GM13977 (cell line): ENCODE results near the gene RAPGEF3.

Experiments used
- DNase-seq: peaks from one replicate; pipeline ENCODE4 v3.0.0; 2012; ENCODE audit warnings: low spot score
- in situ Hi-C: fragments of 300-500 bp; cut with MboI; formaldehyde crosslinking; loops from one replicate; pipeline ENCODE4 v1.12.0; 2022; ENCODE audit warnings: low sequenced_read_pairs, low pct_unique_long_range_greater_than_20kb, mixed read lengths, inconsistent platforms; ENCODE audit not compliant: unreplicated experiment
- TF ChIP-seq, protein P1 (sequence below): IDR thresholded peaks from 2 replicates; pipeline ENCODE4 v1.5.1; 2012; ENCODE audit warnings: mild to moderate bottlenecking, control low read depth; ENCODE audit not compliant: insufficient read depth; ENCODE audit errors: extremely low read depth, missing control alignments

The RAPGEF3 gene

GRCh38 chr12:47785887-47786661 is 27.4 kb upstream of the RAPGEF3 start:
- TF ChIP-seq, protein P1, sequence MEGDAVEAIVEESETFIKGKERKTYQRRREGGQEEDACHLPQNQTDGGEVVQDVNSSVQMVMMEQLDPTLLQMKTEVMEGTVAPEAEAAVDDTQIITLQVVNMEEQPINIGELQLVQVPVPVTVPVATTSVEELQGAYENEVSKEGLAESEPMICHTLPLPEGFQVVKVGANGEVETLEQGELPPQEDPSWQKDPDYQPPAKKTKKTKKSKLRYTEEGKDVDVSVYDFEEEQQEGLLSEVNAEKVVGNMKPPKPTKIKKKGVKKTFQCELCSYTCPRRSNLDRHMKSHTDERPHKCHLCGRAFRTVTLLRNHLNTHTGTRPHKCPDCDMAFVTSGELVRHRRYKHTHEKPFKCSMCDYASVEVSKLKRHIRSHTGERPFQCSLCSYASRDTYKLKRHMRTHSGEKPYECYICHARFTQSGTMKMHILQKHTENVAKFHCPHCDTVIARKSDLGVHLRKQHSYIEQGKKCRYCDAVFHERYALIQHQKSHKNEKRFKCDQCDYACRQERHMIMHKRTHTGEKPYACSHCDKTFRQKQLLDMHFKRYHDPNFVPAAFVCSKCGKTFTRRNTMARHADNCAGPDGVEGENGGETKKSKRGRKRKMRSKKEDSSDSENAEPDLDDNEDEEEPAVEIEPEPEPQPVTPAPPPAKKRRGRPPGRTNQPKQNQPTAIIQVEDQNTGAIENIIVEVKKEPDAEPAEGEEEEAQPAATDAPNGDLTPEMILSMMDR: no peak
- no peak for DNase-seq
- in situ Hi-C loops: no loop called here

DNA sequence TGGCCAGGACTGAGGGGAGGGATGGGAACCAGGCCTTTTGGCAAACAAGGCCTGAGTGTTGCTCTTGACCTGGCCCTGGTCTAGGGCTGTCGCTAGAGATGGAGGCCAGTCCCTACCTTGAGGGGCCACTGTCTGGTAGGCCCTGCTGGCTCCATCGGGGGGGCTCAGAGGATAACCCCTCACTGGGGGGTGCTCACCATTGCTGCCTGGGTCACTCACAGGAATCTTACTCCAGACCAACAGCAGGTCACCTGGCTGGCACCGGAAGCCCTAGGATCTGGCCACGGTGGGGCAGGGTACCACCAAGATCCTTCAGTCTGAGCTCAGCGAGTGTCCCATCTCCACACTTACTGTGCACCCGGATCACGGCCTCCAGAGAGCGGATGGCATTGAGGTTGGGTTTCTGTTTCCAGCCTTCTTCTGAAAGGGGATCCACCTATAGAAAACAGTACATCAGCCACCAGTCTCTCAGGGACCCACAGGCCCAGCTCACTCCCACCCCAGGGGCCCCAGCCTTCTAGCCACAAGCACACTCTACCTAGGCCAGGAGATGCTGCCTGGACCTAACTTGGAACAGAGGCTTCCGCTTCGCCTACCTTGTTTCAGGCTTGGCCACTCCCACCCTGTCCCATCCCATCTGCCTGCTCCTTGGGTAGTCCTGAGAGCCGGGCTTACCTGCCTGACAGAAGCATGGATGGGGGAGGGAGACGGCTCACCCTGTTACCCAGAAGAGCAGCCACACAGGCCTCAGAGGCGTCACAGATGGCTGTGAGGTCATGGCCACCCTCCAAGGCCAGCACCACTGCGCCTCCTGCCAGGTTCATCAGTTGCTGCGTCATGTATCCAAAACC is 26.6 kb upstream of the RAPGEF3 start:
- no peak for DNase-seq
- TF ChIP-seq, protein P1: no peak
- in situ Hi-C loops: no loop called here

DNA sequence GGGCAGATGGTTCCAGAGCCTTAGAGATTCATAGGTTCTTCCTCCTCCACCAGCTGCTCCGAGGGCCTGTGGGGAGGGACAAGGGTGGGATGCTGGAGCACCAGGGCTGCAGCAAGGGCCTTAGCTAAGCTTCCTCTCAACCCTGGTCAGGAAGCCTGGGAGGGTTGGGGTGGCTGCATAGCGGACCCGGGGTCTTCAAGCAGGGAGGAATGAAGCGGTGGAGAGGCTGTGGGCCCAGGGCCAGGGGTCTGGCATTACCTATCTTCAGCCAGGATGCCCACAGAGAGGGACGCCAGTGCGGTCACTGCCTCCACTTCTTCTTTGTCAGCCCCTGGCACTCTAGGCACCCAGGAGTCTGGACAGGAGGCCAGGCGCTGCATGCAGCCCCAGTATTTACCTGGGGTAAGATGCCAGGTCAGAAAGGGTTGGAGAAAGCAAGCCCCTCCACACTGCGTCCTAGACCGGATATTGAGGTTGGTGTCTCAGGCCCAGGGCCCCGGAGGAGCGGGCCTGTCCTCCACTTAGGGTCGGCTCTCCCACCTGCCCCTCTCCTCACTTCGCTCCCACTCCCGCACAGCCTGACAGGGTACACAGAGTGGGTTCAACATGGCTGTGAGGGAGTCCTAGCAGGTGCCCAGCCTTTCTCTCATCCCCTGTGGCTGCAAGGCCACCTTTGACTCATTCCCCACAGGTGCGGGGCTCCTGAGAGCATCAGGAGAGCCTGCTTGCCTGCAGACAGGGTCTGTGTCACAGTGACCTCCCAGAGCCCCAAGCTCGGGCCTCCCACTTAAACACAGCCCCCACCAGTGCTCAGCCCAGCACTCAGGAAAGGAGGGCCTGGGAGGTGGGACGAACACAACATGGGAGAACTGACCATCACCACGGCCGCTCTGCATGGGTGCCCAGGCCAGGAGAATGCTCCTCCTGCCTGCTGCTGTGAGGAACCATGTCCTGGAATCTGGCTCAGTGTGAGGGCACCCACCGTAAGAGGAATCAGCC is 25.4 kb upstream of the RAPGEF3 start:
- TF ChIP-seq, protein P1: no peak
- in situ Hi-C loops: no loop called here
- DNase-seq: no peak

GRCh38 chr12:47783024-47783755 is 24.5 kb upstream of the RAPGEF3 start:
- in situ Hi-C loops: no loop called here
- no peak for DNase-seq
- TF ChIP-seq, protein P1: no peak

GRCh38 chr12:47782372-47782770 is 23.7 kb upstream of the RAPGEF3 start:
- TF ChIP-seq, protein P1: no peak
- in situ Hi-C loops: no loop called here

More at GRCh38 chr12:47782372-47782770, 23.7 kb upstream of the RAPGEF3 start:
- DNase-seq: no peak
